IMR-90 (cell line): Measurements from ENCODE around the gene ETV6. TPM values are rescaled to one million over a fixed set of nuclear protein-coding genes. Genes with fewer than 3 reads are reported as not detected.

Source experiments
- ATAC-seq: fragments of 200-7000 bp; cut with Tn5 transposase; 2 replicates; pipeline ENCODE4 v1.9.1; 2020; ENCODE audit warnings: low read depth, mild to moderate bottlenecking, moderate library complexity
- BruUV-seq: library from RNA; stranded (reverse); fragments of 400-500 nt; replicated peaks from 2 replicates; lab custom pipeline; 2021; lab: Mats Ljungman, UMichigan
- CTCF ChIA-PET: fragments of 300-600 bp; formaldehyde crosslinking; extraction: SDS; loops from one replicate; lab custom pipeline; 2021; ENCODE audit warnings: antibody characterized with exemption; lab: Yijun Ruan, JAX
- POLR2A ChIA-PET: fragments of 300-600 bp; sonication (Branson Sonifier 250); formaldehyde crosslinking; loops from one replicate; lab custom pipeline; 2022; ENCODE audit warnings: antibody characterized with exemption; ENCODE audit not compliant: unreplicated experiment; lab: Charles Lee
- DNase-seq: peaks from one replicate; pipeline ENCODE4 v3.0.0; 2013
- H2AFZ ChIP-seq: replicated peaks from 2 replicates; pipeline ENCODE3; 2013; ENCODE audit warnings: low read length, mild to moderate bottlenecking; ENCODE audit not compliant: poor library complexity
- H2AK5ac ChIP-seq: 2 replicates; pipeline ENCODE4 v1.6.1; 2013; ENCODE audit warnings: low read depth, low read length, inconsistent platforms
- H2AK9ac ChIP-seq: replicated peaks from 2 replicates; pipeline ENCODE3; 2013; ENCODE audit warnings: mild to moderate bottlenecking, low read depth, low read length, moderate library complexity; ENCODE audit not compliant: poor library complexity
- H2BK120ac ChIP-seq: 2 replicates; pipeline ENCODE4 v1.6.1; 2013; ENCODE audit warnings: low read depth, low read length, inconsistent platforms
- H2BK15ac ChIP-seq: 3 replicates; pipeline ENCODE4 v1.6.1; 2013; ENCODE audit warnings: low read depth, low read length, inconsistent platforms
- H2BK20ac ChIP-seq: 2 replicates; pipeline ENCODE4 v1.6.1; 2013; ENCODE audit warnings: low read depth, mild to moderate bottlenecking, inconsistent platforms, low read length, moderate library complexity
- H2BK5ac ChIP-seq: 2 replicates; pipeline ENCODE4 v1.6.1; 2013; ENCODE audit warnings: mild to moderate bottlenecking, low read depth, low read length, inconsistent platforms; ENCODE audit not compliant: poor library complexity, severe bottlenecking
- H3K14ac ChIP-seq: replicated peaks from 2 replicates; pipeline ENCODE4 v1.6.1; 2013; ENCODE audit warnings: low read depth, low read length, inconsistent platforms
- H3K18ac ChIP-seq: 2 replicates; pipeline ENCODE4 v1.6.1; 2013; ENCODE audit warnings: low read depth, low read length, control low read depth
- H3K23ac ChIP-seq: 2 replicates; pipeline ENCODE4 v1.6.1; 2013; ENCODE audit warnings: low read depth, low read length, inconsistent platforms
- H3K27ac ChIP-seq: 2 replicates; pipeline ENCODE4 v1.5.1; 2013; ENCODE audit warnings: mild to moderate bottlenecking, control low read depth, low read length; ENCODE audit not compliant: insufficient read depth
- H3K27me3 ChIP-seq: 2 replicates; pipeline ENCODE4 v1.6.1; 2013; ENCODE audit warnings: low read length; ENCODE audit not compliant: control insufficient read depth, insufficient read depth
- H3K36me3 ChIP-seq: 2 replicates; pipeline ENCODE4 v1.6.1; 2013; ENCODE audit warnings: low read length, mixed read lengths; ENCODE audit not compliant: control insufficient read depth, insufficient read depth
- H3K4ac ChIP-seq: 2 replicates; pipeline ENCODE4 v1.6.1; 2013; ENCODE audit warnings: low read depth, low read length, inconsistent platforms
- H3K4me1 ChIP-seq: 2 replicates; pipeline ENCODE4 v1.6.1; 2013; ENCODE audit warnings: low read length, mixed read lengths; ENCODE audit not compliant: control insufficient read depth, insufficient read depth
- H3K4me2 ChIP-seq: 2 replicates; pipeline ENCODE4 v1.6.1; 2013; ENCODE audit warnings: low read depth, mild to moderate bottlenecking, control low read depth, low read length, moderate library complexity
- H3K4me3 ChIP-seq: 2 replicates; pipeline ENCODE4 v1.5.1; 2013; ENCODE audit warnings: low read depth, mild to moderate bottlenecking, control low read depth, low read length, moderate library complexity; ENCODE audit not compliant: insufficient read depth
- H3K56ac ChIP-seq: 2 replicates; pipeline ENCODE4 v1.6.1; 2013; ENCODE audit warnings: low read length, inconsistent platforms; ENCODE audit not compliant: insufficient read depth; ENCODE audit errors: extremely low read depth
- H3K79me1 ChIP-seq, 2 experiments: 2 replicates each; pipeline ENCODE4 v1.6.1; 2013; ENCODE audit warnings: low read length in 2 of 2, inconsistent platforms in 1 of 2, low read depth in 1 of 2
- H3K9ac ChIP-seq: 2 replicates; pipeline ENCODE4 v1.6.1; 2013; ENCODE audit warnings: low read depth, low read length, control low read depth
- H3K9me1 ChIP-seq: 2 replicates; pipeline ENCODE4 v1.6.1; 2013; ENCODE audit warnings: low read length, inconsistent platforms; ENCODE audit not compliant: insufficient read depth
- H3K9me3 ChIP-seq: 2 replicates; pipeline ENCODE4 v1.6.1; 2013; ENCODE audit warnings: low read length; ENCODE audit not compliant: control insufficient read depth, insufficient read depth
- H4K20me1 ChIP-seq: 2 replicates; pipeline ENCODE4 v1.6.1; 2013; ENCODE audit warnings: low read length, inconsistent platforms; ENCODE audit not compliant: insufficient read depth
- H4K5ac ChIP-seq: 2 replicates; pipeline ENCODE4 v1.6.1; 2013; ENCODE audit warnings: mild to moderate bottlenecking, low read depth, low read length, control low read depth
- H4K8ac ChIP-seq, 2 experiments: 2 replicates each; pipeline ENCODE4 v1.6.1; 2013; ENCODE audit warnings: low read depth in 2 of 2, low read length in 2 of 2, control low read depth in 1 of 2, inconsistent platforms in 1 of 2
- H4K91ac ChIP-seq: 2 replicates; pipeline ENCODE4 v1.6.1; 2013; ENCODE audit warnings: low read depth, low read length, inconsistent platforms; ENCODE audit not compliant: insufficient read depth
- ELK1 ChIP-seq: fragments of 150-350 bp; IDR thresholded peaks from 2 replicates; pipeline ENCODE4 v1.6.1; 2016; ENCODE audit warnings: low read depth, mild to moderate bottlenecking, low read length, moderate library complexity, borderline replicate concordance
- MAZ ChIP-seq: IDR thresholded peaks from 2 replicates; pipeline ENCODE4 v1.6.1; 2012; ENCODE audit warnings: low read depth, mild to moderate bottlenecking, low read length, improper control_type of control experiment, moderate library complexity, borderline replicate concordance
- MXI1 ChIP-seq: IDR thresholded peaks from 2 replicates; pipeline ENCODE4 v1.6.1; 2012; ENCODE audit warnings: low read depth, mild to moderate bottlenecking, low read length, moderate library complexity, borderline replicate concordance
- RCOR1 ChIP-seq: IDR thresholded peaks from 2 replicates; pipeline ENCODE4 v1.6.1; 2012; ENCODE audit warnings: mild to moderate bottlenecking, low read length, improper control_type of control experiment; ENCODE audit not compliant: insufficient replicate concordance
- WGBS, 2 experiments: methylation state at CpG; one replicate each; pipeline versions ENCODE4 v1.1.5 to v1.1.7; 2013; ENCODE audit warnings: missing lambda C conversion rate in 2 of 2; ENCODE audit not compliant: insufficient read length in 1 of 2; ENCODE audit errors: extremely low coverage in 2 of 2; 5-methylcytosine and 5-hydroxymethylcytosine counted together
- dilution Hi-C: fragments of 300-500 bp; cut with HindIII; formaldehyde crosslinking; loops from one replicate; pipeline ENCODE4 v1.14.3; 2018; ENCODE audit warnings: low sequenced_read_pairs; ENCODE audit not compliant: unreplicated experiment
- in situ Hi-C: fragments of 300-500 bp; cut with MboI; formaldehyde crosslinking; loops from 3 replicates; pipeline ENCODE4 v1.14.3; 2019; ENCODE audit warnings: low sequenced_read_pairs, inconsistent platforms, mixed read lengths
- intact Hi-C: fragments of 100-400 bp; cut with micrococcal nuclease; formaldehyde crosslinking; loops from 2 replicates; pipeline ENCODE4 v1.10.0; 2022
- polyA plus RNA-seq, 3 experiments: library from polyadenylated mRNA; depleted of rRNA; stranded (reverse); fragments of >200 nt; gene quantifications; 2 replicates each; pipeline ENCODE4 v1.2.3, GENCODE V29; 2012; ENCODE audit warnings: low replicate concordance in 1 of 3
- total RNA-seq: library from RNA; depleted of rRNA; stranded (reverse); fragments of >200 nt; gene quantifications from 2 replicates; pipeline ENCODE4 v1.2.3, GENCODE V29; 2012

Gene ETV6
- total and polyA plus RNA-seq, 2 of the 4 experiments (the other 2 are of a cell fraction), result 8.4 to 9.9 TPM

DNA sequence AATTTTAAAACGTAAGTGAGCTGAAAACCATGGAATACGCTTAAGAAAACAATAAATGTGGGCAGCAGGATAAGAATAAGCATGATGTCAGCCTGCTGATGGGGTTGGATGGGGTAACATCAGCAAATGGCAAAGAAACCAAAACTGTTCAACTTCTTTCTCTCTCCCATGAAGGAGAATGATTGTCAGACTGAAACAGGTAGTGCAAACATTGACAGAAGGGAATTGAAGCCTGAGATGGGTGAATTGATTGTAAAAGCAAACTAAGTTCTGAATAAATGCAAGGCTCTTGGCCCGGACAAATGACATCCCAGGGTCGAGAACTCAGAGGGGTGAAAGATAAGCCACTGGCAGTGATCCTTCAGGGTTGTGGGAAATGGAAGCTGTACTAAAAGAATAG is 182.6 kb downstream of the ETV6 start:
- Histone ChIP-seq H2BK120ac (no peak overlapping the region), H2BK20ac (no peak overlapping the region), H4K91ac (no peak overlapping the region), H3K23ac (no peak overlapping the region), H3K79me1 (peaks cover 36 to 45% of the 10 kb centered on the region in 2 experiments), H2BK5ac (no peak overlapping the region), H3K14ac (no peak overlapping the region), H4K8ac (no peak overlapping the region), H3K9me1 (peaks cover 19% of the 10 kb centered on the region), H3K27me3 (no peaks in the 10 kb centered on the region), H2AK5ac (no peak overlapping the region), H3K27ac (no peak overlapping the region), H3K4me1 (peaks cover 18% of the 10 kb centered on the region), H3K9me3 (no peaks in the 10 kb centered on the region), H3K4me3 (no peak overlapping the region), H3K56ac (no peak overlapping the region), H2BK15ac (no peak overlapping the region), H3K36me3 (peaks cover 6% of the 10 kb centered on the region), H4K20me1 (no peaks in the 10 kb centered on the region), H4K5ac (no peak overlapping the region), H3K4me2 (no peak overlapping the region), H3K9ac (no peak overlapping the region), H2AK9ac (no peak overlapping the region), H3K18ac (no peak overlapping the region), H3K4ac (no peak overlapping the region), H2AFZ (no peak overlapping the region)
- DNase-seq (no peak), ATAC-seq (no peak)
- WGBS, 2 experiments, result 71% methylated on average over 3 of the region's 4 CpGs; no CpG with 5 or more reads in 1 of the 2 experiments
- TF ChIP-seq ELK1, result no peak
- no peak for TF ChIP-seq RCOR1
- no peak for TF ChIP-seq MAZ
- TF ChIP-seq MXI1, result no peak
- POLR2A ChIA-PET, result interaction anchor here (0.6 kb wide), 1 partner anchor 59 kb away, joined by 3 read pairs; no protein-coding TSS in a partner anchor
- dilution Hi-C loops (no loop called here), in situ Hi-C loops (no loop called here), intact Hi-C loops (no loop called here)
- no TSS peak for BruUV-seq
- CTCF ChIA-PET, result interaction anchor here (0.5 kb wide), 1 partner anchor 969 kb away, joined by 4 read pairs; no protein-coding TSS in a partner anchor
